PFSK-1 (cell line): ENCODE data around the gene CHST11.

Experiments used
- POLR2AphosphoS5 ChIP-seq: IDR thresholded peaks from 2 replicates; pipeline ENCODE4 v1.6.1; 2012; ENCODE audit warnings: low read depth, mild to moderate bottlenecking, control low read depth, low read length, moderate library complexity
- SIN3A ChIP-seq: IDR thresholded peaks from 2 replicates; pipeline ENCODE4 v1.6.1; 2012; ENCODE audit warnings: mild to moderate bottlenecking, low read length, moderate library complexity, borderline replicate concordance; ENCODE audit not compliant: insufficient read depth
- TF ChIP-seq, protein P1 (sequence below), 2 experiments: IDR thresholded peaks; 2 replicates each; pipeline versions ENCODE4 v1.6.1 to v1.8.0; 2011 to 2012; ENCODE audit warnings: low read depth in 2 of 2, low read length in 2 of 2, control low read depth in 1 of 2, inconsistent platforms in 1 of 2, mild to moderate bottlenecking in 1 of 2, moderate library complexity in 1 of 2; ENCODE audit not compliant: insufficient read depth in 1 of 2

DNA sequence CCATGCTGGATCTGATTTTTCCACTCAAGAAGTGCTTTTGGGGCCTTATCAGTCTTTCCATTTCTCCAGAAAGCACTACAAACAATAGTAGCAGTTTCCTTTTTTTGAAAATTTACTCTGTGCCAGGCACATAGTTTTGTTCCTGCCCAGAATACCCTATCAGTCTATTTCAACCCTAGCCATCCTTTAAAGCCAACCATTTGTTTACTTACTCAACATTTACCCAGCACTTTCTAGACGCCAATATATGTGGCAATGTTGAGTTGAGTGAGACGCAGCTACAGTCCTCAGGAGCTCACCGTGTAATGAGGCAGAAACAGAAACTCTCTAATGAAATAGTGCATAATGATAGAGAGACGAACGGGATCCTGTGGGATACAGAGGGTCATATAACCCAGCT is 32.9 kb upstream of the CHST11 start:
- TF ChIP-seq POLR2AphosphoS5 (no peak), SIN3A (no peak)
- TF ChIP-seq, protein P1, sequence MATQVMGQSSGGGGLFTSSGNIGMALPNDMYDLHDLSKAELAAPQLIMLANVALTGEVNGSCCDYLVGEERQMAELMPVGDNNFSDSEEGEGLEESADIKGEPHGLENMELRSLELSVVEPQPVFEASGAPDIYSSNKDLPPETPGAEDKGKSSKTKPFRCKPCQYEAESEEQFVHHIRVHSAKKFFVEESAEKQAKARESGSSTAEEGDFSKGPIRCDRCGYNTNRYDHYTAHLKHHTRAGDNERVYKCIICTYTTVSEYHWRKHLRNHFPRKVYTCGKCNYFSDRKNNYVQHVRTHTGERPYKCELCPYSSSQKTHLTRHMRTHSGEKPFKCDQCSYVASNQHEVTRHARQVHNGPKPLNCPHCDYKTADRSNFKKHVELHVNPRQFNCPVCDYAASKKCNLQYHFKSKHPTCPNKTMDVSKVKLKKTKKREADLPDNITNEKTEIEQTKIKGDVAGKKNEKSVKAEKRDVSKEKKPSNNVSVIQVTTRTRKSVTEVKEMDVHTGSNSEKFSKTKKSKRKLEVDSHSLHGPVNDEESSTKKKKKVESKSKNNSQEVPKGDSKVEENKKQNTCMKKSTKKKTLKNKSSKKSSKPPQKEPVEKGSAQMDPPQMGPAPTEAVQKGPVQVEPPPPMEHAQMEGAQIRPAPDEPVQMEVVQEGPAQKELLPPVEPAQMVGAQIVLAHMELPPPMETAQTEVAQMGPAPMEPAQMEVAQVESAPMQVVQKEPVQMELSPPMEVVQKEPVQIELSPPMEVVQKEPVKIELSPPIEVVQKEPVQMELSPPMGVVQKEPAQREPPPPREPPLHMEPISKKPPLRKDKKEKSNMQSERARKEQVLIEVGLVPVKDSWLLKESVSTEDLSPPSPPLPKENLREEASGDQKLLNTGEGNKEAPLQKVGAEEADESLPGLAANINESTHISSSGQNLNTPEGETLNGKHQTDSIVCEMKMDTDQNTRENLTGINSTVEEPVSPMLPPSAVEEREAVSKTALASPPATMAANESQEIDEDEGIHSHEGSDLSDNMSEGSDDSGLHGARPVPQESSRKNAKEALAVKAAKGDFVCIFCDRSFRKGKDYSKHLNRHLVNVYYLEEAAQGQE (IDR thresholded peaks at IDR 0.05; ENCODE audit: insufficient read depth in 1 of 2, low read depth in 2 of 2, low read length in 2 of 2), result no peak
